ENCODE results near the gene VAPB.
"Not testable (repeated sequence)": the region's sequence is repeated elsewhere in the genome, so short reads cannot be mapped to it uniquely, and the experiment has no call there.

The VAPB gene

DNA sequence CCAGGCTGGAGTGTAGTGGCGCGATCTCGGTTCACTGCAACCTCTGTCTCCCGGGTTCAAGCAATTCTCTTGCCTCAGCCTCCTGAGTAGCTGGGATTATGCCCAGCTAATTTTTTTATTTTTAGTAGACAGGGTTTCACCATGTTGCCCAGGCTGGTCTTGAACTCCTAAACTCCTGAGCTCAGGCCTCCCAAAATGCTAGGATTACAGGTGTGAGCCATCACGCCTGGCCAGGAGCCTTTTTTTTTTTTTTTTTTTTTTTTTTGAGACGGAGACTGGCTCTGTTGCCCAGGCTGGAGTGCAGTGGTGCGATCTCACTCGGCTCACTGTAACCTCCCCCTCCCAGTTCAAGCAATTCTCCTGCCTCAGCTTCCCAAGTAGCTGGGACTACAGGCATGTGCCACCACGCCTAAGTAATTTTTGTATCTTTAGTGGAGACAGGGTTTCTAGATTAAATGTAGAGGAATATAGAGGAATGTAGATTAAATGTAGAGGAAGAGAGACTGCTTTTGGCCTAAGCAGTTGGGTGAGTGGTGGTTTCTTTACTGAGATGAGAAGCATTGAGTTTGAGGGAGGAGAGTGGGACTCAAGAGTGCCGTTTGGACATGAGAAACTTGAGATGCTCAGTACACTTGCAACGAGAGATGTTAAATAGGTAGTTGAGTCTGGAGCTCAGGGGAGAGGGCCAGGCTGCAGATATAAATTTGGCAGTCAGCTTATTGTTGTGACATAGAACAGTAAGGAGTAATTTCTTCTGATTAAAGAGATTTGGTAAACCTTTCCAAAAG, 16.7 kb downstream of the VAPB start:
- in situ Hi-C loops (cut with HindIII; ENCODE audit: low sequenced_read_pairs), result loop anchor here (25.0 kb wide), 1 partner anchor 168 kb away; the partner anchor contains the start of gene ANKRD60

GRCh38 chr20:58406422-58407001, 17.5 kb downstream of the VAPB start:
- in situ Hi-C loops (cut with HindIII; ENCODE audit: low sequenced_read_pairs), result loop anchor here (25.0 kb wide), 1 partner anchor 169 kb away; the partner anchor contains the start of gene ANKRD60

- in situ Hi-C loops (cut with HindIII; ENCODE audit: low sequenced_read_pairs), result loop anchor here (25.0 kb wide), 1 partner anchor 170 kb away; the partner anchor contains the start of gene ANKRD60
Observed at GRCh38 chr20:58407201-58407873, 18.3 kb downstream of the VAPB start.

DNA sequence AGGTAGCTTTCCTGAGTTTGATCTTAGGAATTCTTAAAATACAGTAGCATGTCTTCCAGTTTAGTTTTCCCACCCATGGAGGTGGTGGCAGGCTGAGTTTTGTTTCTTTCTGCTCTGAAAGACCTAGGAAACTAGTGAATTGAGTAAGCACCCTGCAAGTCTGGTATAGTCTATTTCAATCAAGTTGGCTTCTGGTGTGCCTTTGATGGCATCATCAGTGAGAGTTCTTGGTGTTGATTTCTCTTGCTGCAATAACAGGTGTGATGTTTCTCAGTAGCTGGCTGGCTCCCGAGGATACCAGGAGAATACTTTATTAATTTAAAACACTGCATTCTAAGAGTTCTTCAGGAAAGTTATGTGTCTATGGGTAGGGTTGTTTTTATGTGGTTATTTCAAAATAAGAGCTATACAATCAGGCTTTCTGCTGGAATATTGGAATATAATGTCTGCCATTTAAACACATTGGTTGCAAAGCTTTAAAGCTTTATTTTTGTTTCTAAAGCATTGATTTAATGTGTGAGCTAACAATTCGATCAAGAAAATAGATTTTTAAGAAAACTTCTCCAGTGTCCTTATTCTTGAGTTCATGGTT, 19.0 kb downstream of the VAPB start:
- in situ Hi-C loops (cut with HindIII; ENCODE audit: low sequenced_read_pairs), result loop anchor here (25.0 kb wide), 1 partner anchor 171 kb away; the partner anchor contains the start of gene ANKRD60

GRCh38 chr20:58408603-58409246, 19.7 kb downstream of the VAPB start:
- in situ Hi-C loops (cut with HindIII; ENCODE audit: low sequenced_read_pairs), result loop anchor here (25.0 kb wide), 1 partner anchor 171 kb away; the partner anchor contains the start of gene ANKRD60

- in situ Hi-C loops (cut with HindIII; ENCODE audit: low sequenced_read_pairs), result loop anchor here (25.0 kb wide), 1 partner anchor 177 kb away; the partner anchor contains the start of gene ANKRD60
Observed at GRCh38 chr20:58414216-58414615, 25.2 kb downstream of the VAPB start.

- in situ Hi-C loops (cut with HindIII; ENCODE audit: low sequenced_read_pairs), result loop anchor here (25.0 kb wide), 1 partner anchor 177 kb away; the partner anchor contains the start of gene ANKRD60
Observed at GRCh38 chr20:58414786-58415185, 25.8 kb downstream of the VAPB start.

DNA sequence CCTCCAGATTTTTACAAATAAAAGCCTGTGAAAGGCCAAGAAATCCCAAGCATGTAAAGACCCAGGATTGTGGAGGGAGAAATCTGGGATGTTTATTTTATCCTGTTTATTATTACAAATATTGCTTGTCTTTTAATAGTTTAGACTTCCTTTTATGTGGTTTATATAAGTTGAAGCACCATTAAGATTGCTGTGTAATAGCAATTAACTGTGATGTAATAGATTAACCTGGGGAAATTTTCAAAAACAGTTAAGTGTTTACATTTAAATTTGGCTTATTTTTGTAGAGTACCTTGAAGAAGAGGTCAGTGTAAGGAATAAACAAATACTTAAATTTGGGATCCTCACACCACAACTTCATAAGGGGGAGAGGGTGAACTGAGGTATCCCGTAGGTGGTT, 27.0 kb downstream of the VAPB start:
- in situ Hi-C loops (cut with HindIII; ENCODE audit: low sequenced_read_pairs), result loop anchor here (25.0 kb wide), 1 partner anchor 179 kb away; the partner anchor contains the start of gene ANKRD60

GRCh38 chr20:58416835-58417234, 27.8 kb downstream of the VAPB start:
- in situ Hi-C loops (cut with HindIII; ENCODE audit: low sequenced_read_pairs), result loop anchor here (25.0 kb wide), 1 partner anchor 180 kb away; the partner anchor contains the start of gene ANKRD60

DNA sequence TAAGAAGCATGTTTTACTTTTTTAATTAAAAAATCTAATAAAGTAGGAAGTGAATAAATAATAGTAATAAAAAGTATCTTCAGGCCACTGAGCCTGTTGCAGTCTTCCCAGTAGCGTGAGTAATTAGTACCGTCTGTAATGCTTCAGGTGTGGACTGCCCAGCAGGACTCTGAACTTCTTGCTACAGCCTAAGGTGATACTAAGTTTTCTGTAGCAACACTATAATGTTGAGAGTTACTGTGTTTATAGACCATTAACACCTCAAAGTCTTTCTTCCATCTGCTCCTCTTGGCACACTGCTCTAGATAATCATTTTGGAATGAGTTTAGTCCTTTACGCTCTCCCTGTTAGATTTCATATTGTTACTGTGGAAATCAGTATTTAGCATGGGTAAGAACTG, 28.4 kb downstream of the VAPB start:
- in situ Hi-C loops (cut with HindIII; ENCODE audit: low sequenced_read_pairs), result loop anchor here (25.0 kb wide), 1 partner anchor 180 kb away; the partner anchor contains the start of gene ANKRD60

DNA sequence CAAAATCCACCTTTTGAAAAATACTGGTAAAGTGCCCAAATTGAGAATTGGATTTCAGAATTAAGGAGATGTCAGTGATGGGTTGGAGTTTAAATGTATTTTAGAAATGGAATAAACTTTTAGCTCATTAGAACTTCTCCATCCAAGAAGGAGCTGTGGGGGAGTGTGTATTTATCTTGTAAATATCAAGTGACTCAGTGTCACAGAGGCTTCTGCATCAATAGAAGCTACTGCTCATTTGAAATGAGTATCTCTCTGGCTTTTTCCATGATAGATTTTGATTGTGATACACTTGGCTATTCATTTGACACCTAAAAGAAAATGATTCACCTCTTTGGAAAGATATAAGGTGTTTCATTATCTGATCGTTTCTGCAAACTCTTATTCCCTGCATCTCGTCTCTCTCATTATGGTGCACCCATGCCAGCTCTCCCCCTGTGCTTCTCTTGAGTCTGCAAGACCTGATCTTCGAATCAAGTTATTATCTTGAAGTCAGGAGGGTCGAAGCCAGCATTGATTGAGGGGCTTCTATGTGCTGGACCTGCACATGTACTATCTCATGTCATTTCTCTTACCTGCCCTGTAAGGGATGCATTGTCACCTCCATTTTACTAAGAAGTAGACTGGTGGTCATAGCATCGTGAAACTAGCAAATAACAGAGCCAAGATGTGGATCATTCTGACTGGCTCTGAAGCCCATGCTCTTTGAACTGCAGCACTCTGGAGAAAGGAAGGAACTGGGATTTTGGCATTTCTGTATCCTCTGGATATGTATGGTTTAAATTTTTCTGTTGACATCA, 30.1 kb downstream of the VAPB start:
- in situ Hi-C loops (cut with HindIII; ENCODE audit: low sequenced_read_pairs), result loop anchor here (25.0 kb wide), 1 partner anchor 182 kb away; the partner anchor contains the start of gene ANKRD60

DNA sequence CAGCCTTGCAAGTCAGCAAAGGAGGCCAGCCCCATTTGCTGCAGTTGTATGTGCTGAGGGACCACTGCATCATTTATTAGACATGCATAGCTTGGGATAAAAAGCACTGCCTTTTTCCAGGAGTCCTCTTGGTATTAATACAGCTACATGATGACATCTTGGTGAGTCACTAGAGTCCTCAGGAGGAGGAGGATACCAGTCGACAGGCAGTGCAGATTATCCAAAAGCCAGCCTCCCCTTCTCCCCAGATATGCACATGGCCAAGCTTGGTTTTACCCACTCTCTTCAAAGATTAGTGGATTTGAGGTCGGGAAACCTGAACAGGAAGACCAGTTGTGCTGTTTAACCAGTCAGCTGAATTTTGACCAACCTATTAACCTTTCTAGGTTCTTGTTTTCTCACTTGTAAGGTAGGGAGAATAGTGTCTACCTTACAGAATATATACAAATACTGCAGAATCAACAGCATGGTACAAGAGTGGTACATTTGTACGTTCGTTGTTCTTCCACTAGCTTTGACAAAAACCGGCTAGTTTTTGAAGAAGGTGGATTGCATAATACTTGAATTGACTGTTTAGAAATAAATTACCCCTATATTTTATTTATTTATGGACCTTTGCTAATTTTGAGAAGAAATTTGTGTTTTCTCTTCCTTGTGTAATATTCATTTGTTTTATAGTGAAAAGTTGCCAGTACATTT, 31.9 kb downstream of the VAPB start:
- in situ Hi-C loops (cut with HindIII; ENCODE audit: low sequenced_read_pairs), result loop anchor here (25.0 kb wide), 1 partner anchor 184 kb away; the partner anchor contains the start of gene ANKRD60

GRCh38 chr20:58421497-58421850, 32.4 kb downstream of the VAPB start:
- in situ Hi-C loops (cut with HindIII; ENCODE audit: low sequenced_read_pairs), result loop anchor here (25.0 kb wide), 1 partner anchor 184 kb away; the partner anchor contains the start of gene ANKRD60

DNA sequence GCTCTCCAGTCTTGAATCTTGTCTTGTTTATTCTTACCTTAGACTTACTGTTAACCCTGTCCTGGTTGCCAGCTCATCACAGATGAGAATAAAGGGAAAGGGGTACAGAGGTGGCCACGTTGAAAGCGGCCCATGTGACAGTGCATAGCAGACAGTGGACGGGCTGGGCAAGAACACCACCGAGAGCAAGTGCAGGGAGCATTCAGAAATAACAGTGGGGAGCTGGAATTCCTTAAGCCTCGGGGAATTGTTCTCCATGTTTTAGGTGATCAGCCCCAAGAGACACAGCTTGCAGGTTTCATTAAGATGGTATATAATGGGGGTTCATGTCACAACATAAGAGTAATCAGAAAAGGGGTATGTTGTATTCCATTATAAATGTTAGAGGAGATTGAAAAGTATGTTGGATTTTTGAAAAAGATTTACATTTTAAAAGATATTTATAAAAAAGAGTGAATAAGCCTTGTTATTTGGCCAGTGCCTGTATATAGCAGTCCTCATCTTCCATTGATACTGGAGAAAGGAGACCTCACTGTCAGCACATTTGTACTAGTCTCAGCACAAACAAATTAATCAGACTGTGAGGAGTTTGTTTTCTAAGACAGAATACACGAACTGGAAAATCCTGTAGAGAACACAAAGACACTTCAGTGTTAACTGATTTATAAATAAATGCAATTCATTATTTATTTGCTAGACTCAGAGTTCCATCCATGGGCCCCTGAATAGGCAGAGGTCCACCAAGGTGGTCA, 35.4 kb downstream of the VAPB start:
- in situ Hi-C loops (cut with HindIII; ENCODE audit: low sequenced_read_pairs), result loop anchor here (25.0 kb wide), 1 partner anchor 187 kb away; the partner anchor contains the start of gene ANKRD60

DNA sequence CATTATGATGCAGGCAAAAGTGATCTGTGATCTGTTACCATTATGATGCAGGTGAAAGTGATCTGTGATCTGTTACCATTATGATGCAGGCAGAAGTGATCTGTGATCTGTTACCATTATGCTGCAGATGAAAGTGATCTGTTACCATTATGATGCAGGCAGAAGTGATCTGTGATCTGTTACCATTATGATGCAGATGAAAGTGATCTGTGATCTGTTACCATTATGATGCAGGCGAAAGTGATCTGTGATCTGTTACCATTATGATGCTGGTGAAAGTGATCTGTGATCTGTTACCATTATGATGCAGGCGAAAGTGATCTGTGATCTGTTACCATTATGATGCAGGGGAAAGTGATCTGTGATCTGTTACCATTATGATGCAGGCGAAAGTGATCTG, 38.5 kb downstream of the VAPB start:
- in situ Hi-C loops (cut with HindIII; ENCODE audit: low sequenced_read_pairs), result not testable (repeated sequence)

GRCh38 chr20:58428364-58428763, 39.3 kb downstream of the VAPB start:
- in situ Hi-C loops (cut with HindIII; ENCODE audit: low sequenced_read_pairs), result no loop called here

- in situ Hi-C loops (cut with HindIII; ENCODE audit: low sequenced_read_pairs), result no loop called here
Observed at GRCh38 chr20:58429303-58429702, 40.3 kb downstream of the VAPB start.

GRCh38 chr20:58431134-58431533, 42.1 kb downstream of the VAPB start:
- in situ Hi-C loops (cut with HindIII; ENCODE audit: low sequenced_read_pairs), result no loop called here

All from DLD1 (cell line).